Sigmoid colon (tissue), 4 donors: ENCODE measurements around the gene RTN4.

ENCODE experiments used
- CTCF ChIP-seq, 4 experiments: fragments of 450-650 bp in 3 of 4; fragments of 200-600 bp in 1 of 4; IDR thresholded peaks; one replicate each; pipeline ENCODE4 v1.5.1; 2016 to 2019; ENCODE audit warnings: antibody characterized with exemption in 4 of 4, mild to moderate bottlenecking in 3 of 4, moderate library complexity in 2 of 4
- EP300 ChIP-seq, 4 donors: sonication (generic); formaldehyde crosslinking; IDR thresholded peaks; one replicate each; pipeline ENCODE4 v1.6.1; 2017; ENCODE audit warnings: antibody characterized with exemption in 4 of 4
- POLR2AphosphoS5 ChIP-seq, 4 donors: sonication (generic); formaldehyde crosslinking; IDR thresholded peaks; one replicate each; pipeline ENCODE4 v1.6.1; 2017; ENCODE audit warnings: antibody characterized with exemption in 4 of 4

GRCh38 chr2:54968561-54969218, 81.6 kb downstream of the RTN4 start:
- TF ChIP-seq CTCF (IDR thresholded peaks at IDR 0.05) (no peak), POLR2AphosphoS5 (IDR thresholded peaks at IDR 0.05) (no peak), EP300 (IDR thresholded peaks at IDR 0.05) (no peak)
